Measurements from ENCODE around the gene SERPINC1.
A peak's percentile ranks its signal among the peaks of the same experiment; 100 is the strongest.

The SERPINC1 gene

GRCh38 chr1:173878251-173878650, 38.9 kb downstream of the SERPINC1 start:
- TF ChIP-seq, protein P1, sequence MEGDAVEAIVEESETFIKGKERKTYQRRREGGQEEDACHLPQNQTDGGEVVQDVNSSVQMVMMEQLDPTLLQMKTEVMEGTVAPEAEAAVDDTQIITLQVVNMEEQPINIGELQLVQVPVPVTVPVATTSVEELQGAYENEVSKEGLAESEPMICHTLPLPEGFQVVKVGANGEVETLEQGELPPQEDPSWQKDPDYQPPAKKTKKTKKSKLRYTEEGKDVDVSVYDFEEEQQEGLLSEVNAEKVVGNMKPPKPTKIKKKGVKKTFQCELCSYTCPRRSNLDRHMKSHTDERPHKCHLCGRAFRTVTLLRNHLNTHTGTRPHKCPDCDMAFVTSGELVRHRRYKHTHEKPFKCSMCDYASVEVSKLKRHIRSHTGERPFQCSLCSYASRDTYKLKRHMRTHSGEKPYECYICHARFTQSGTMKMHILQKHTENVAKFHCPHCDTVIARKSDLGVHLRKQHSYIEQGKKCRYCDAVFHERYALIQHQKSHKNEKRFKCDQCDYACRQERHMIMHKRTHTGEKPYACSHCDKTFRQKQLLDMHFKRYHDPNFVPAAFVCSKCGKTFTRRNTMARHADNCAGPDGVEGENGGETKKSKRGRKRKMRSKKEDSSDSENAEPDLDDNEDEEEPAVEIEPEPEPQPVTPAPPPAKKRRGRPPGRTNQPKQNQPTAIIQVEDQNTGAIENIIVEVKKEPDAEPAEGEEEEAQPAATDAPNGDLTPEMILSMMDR (IDR thresholded peaks at IDR 0.05; ENCODE audit: low read depth, low read length, missing control alignments), result no peak
- no peak for DNase-seq (ENCODE audit: low read depth)
- H3K4me3 ChIP-seq (ENCODE audit: low read depth, low read length), result no peak overlapping the region

DNA sequence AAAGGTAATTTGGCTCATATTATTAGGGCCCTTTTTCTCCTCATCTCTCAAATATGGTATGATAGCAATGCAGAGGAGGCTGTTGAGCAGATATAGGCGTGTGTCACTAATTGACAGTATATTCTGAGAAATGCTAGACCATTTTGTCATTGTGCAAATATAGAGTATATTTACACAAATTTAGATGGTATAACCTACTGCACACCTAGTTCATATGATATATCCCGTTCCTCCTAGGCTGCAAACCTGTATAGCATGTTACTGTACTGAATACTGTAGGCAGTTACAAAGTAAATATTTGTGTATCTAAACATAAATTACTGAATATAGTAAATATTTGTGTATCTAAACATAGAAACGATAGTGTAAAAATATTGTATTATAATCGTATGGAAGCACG, 40.4 kb downstream of the SERPINC1 start:
- DNase-seq (ENCODE audit: low read depth), result no peak
- TF ChIP-seq, protein P1 (IDR thresholded peaks at IDR 0.05; ENCODE audit: low read depth, low read length, missing control alignments), result no peak
- no peak overlapping the region for H3K4me3 ChIP-seq (ENCODE audit: low read depth, low read length)

DNA sequence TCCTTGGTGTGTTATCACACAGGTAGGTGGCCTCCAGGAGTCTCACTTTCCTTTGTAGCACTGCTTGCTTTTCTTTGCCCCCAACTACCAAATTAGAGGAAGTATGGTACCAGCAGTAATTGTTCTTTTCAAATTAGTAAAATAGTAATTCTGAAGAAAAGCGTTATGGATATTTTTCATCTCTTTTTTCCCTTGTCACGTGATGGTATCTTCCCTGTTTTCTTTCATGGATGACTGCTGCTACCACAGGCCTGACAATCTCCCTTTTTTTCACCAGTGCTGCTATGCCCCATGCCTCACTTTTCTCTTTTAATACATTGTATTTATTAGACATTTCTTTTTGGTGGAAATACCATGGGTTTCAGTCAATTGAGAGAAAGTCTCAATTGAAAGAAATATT, 45.6 kb downstream of the SERPINC1 start:
- TF ChIP-seq, protein P1 (IDR thresholded peaks at IDR 0.05; ENCODE audit: low read depth, low read length, missing control alignments), result no peak
- no peak for DNase-seq (ENCODE audit: low read depth)
- H3K4me3 ChIP-seq (ENCODE audit: low read depth, low read length), result no peak overlapping the region

GRCh38 chr1:173871091-173871490, 46.0 kb downstream of the SERPINC1 start:
- TF ChIP-seq, protein P1 (IDR thresholded peaks at IDR 0.05; ENCODE audit: low read depth, low read length, missing control alignments), result no peak
- H3K4me3 ChIP-seq (ENCODE audit: low read depth, low read length), result no peak overlapping the region
- no peak for DNase-seq (ENCODE audit: low read depth)

DNA sequence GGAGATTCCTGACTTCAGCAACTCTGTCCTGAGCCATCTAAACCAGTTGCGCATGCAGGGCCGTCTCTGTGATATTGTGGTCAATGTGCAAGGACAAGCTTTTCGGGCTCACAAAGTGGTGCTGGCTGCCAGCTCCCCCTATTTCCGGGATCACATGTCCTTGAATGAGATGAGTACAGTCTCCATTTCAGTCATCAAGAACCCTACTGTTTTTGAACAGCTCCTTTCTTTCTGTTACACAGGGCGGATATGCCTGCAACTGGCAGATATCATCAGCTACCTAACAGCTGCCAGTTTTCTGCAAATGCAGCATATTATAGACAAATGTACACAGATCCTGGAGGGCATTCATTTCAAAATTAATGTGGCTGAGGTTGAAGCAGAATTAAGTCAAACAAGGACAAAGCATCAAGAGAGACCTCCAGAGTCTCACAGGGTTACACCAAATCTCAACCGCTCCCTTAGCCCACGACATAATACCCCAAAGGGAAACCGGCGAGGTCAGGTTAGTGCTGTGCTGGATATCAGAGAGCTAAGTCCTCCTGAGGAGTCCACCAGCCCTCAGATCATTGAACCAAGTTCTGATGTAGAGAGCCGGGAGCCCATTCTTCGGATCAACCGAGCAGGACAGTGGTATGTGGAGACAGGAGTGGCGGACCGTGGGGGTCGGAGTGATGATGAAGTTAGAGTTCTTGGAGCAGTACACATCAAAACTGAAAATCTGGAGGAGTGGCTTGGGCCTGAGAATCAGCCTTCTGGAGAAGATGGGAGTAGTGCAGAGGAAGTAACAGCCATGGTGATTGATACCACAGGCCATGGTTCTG, 46.7 kb downstream of the SERPINC1 start:
- peak overlapping the region; percentile 20 for H3K4me3 ChIP-seq (ENCODE audit: low read depth, low read length)
- peak; percentile 67 for DNase-seq (ENCODE audit: low read depth)
- TF ChIP-seq, protein P1 (IDR thresholded peaks at IDR 0.05; ENCODE audit: low read depth, low read length, missing control alignments), result no peak

DNA sequence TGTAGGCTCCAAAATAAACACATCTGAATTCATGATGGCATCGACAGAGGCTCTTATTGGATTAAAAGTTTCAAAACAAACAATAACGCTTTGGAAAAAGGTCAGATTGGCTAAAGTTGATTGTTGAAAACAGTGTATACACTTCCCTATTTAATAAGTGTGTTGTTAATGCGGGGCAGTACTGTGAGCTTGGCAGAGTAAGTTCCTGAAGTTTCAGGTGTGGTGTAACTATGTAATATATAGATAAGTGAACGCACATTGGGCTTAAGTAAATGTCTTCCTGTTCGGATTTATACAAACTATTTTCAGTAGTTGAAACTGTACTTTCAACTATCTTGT, 48.1 kb downstream of the SERPINC1 start:
- DNase-seq (ENCODE audit: low read depth), result no peak
- TF ChIP-seq, protein P1 (IDR thresholded peaks at IDR 0.05; ENCODE audit: low read depth, low read length, missing control alignments), result no peak
- H3K4me3 ChIP-seq (ENCODE audit: low read depth, low read length), result peak overlapping the region; percentile 78
